Measurements from ENCODE around the gene GNRH2. TPM values are rescaled to one million over a fixed set of nuclear protein-coding genes. Genes with fewer than 3 reads are reported as not detected.
A peak's percentile ranks its signal among the peaks of the same experiment; 100 is the strongest.

GNRH2 gene
- total and polyA plus RNA-seq, 12 donors, result 0.47 TPM; not detected in 11

- Histone ChIP-seq H3K27me3 (peaks cover 0 to 29% (median 21%) of the 10 kb centered on the region in 7 donors), H3K4me1 (peaks cover 0 to 18% (median 10%) of the 10 kb centered on the region in 9 donors), H3K9me3 (no peaks in the 10 kb centered on the region), H3K27ac (no peak overlapping the region), H3K36me3 (no peaks in the 10 kb centered on the region), H3K4me3 (no peak overlapping the region)
- no peak for ATAC-seq
- TF ChIP-seq CTCF (IDR thresholded peaks at IDR 0.05), result no peak
- intact Hi-C loops (cut with DNase I), result no loop called here
- 69 to 75% methylated on average over 8 of the region's 8 CpGs for WGBS, 2 donors
- no peak for DNase-seq
Measured at GRCh38 chr20:3068075-3068474, 24.7 kb downstream of the GNRH2 start.

GRCh38 chr20:3068986-3069900, 25.8 kb downstream of the GNRH2 start:
- Histone ChIP-seq H3K27me3 (peaks cover 0 to 37% (median 23%) of the 10 kb centered on the region in 7 donors), H3K36me3 (no peaks in the 10 kb centered on the region), H3K4me1 (peaks cover 0 to 18% (median 10%) of the 10 kb centered on the region in 9 donors), H3K4me3 (no peak overlapping the region), H3K27ac (no peak overlapping the region), H3K9me3 (no peaks in the 10 kb centered on the region)
- DNase-seq, result no peak
- peak in 4 of 8 donors; percentile 19 to 64 (median 39) for ATAC-seq
- TF ChIP-seq CTCF (IDR thresholded peaks at IDR 0.05), result peak in 5 of 9 donors; percentile 15 to 32 (median 25)
- 80 to 87% methylated on average over 8 of the region's 8 CpGs for WGBS, 2 donors
- intact Hi-C loops (cut with DNase I), result no loop called here

GRCh38 chr20:3070725-3071124, 27.3 kb downstream of the GNRH2 start:
- 86 to 93% methylated on average over 4 of the region's 4 CpGs for WGBS, 2 donors
- ATAC-seq, result no peak
- Histone ChIP-seq H3K4me3 (no peak overlapping the region), H3K27ac (no peak overlapping the region), H3K27me3 (peaks cover 0 to 40% (median 23%) of the 10 kb centered on the region in 7 donors), H3K9me3 (no peaks in the 10 kb centered on the region), H3K36me3 (no peaks in the 10 kb centered on the region), H3K4me1 (peaks cover 0 to 18% (median 10%) of the 10 kb centered on the region in 9 donors)
- DNase-seq, result no peak
- no peak for TF ChIP-seq CTCF (IDR thresholded peaks at IDR 0.05)
- intact Hi-C loops (cut with DNase I), result no loop called here

GRCh38 chr20:3071266-3071609, 27.8 kb downstream of the GNRH2 start:
- no peaks in the 10 kb centered on the region for H3K9me3 ChIP-seq
- peaks cover 0 to 18% (median 10%) of the 10 kb centered on the region in 9 donors for H3K4me1 ChIP-seq
- WGBS, 2 donors, result 75 to 80% methylated on average over 16 of the region's 16 CpGs
- peak overlapping the region in 9 of 10 donors; percentile 48 to 71 (median 60) for H3K4me3 ChIP-seq
- intact Hi-C loops (cut with DNase I), result no loop called here
- H3K27ac ChIP-seq, result peak overlapping the region in 1 of 10 donors; percentile 56
- no peak for ATAC-seq
- TF ChIP-seq CTCF (IDR thresholded peaks at IDR 0.05), result no peak
- H3K27me3 ChIP-seq, result peaks cover 0 to 40% (median 23%) of the 10 kb centered on the region in 7 donors
- no peak for DNase-seq
- H3K36me3 ChIP-seq, result no peaks in the 10 kb centered on the region

All from heart right ventricle (tissue), 16 donors.